ENCODE results near the gene CXCR4.

DNA sequence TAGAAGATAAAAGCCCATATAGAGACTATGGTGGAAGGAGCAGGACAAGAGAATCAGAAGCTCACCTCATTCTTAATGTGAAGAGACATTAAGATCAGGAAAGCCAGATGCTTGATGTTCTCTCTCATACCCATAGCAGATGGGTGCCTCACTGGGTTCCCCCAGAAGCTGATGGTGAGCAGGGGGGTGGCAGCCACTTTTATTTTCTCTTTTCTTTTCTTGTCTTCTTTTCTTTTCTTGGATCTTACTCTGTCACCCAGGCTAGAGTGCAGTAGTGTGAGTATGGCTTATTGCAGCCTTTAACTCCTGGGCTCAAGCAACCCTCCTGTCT is 14.8 kb upstream of the CXCR4 start:
- TF ChIP-seq, protein P1, sequence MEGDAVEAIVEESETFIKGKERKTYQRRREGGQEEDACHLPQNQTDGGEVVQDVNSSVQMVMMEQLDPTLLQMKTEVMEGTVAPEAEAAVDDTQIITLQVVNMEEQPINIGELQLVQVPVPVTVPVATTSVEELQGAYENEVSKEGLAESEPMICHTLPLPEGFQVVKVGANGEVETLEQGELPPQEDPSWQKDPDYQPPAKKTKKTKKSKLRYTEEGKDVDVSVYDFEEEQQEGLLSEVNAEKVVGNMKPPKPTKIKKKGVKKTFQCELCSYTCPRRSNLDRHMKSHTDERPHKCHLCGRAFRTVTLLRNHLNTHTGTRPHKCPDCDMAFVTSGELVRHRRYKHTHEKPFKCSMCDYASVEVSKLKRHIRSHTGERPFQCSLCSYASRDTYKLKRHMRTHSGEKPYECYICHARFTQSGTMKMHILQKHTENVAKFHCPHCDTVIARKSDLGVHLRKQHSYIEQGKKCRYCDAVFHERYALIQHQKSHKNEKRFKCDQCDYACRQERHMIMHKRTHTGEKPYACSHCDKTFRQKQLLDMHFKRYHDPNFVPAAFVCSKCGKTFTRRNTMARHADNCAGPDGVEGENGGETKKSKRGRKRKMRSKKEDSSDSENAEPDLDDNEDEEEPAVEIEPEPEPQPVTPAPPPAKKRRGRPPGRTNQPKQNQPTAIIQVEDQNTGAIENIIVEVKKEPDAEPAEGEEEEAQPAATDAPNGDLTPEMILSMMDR (IDR thresholded peaks at IDR 0.05 in 2 of 3, conservative IDR thresholded peaks at IDR 0.05 in 1 of 3; ENCODE audit: control insufficient read depth in 2 of 3, extremely low read depth in 1 of 3, insufficient read depth in 1 of 3, low read depth in 3 of 3, low read length in 3 of 3), result no peak
- no peak for TF ChIP-seq POLR2AphosphoS5 (IDR thresholded peaks at IDR 0.05; ENCODE audit: low read length)
- no peak for TF ChIP-seq LARP7 (IDR thresholded peaks at IDR 0.05)
- TF ChIP-seq CBX3 (IDR thresholded peaks at IDR 0.05; ENCODE audit: borderline replicate concordance, low read depth), result no peak

Measured in GM12878 (cell line).